Midbrain (tissue), 1 donor: ENCODE measurements around the gene GALK2.
"Not testable (repeated sequence)": the region's sequence is repeated elsewhere in the genome, so short reads cannot be mapped to it uniquely, and the experiment has no call there.

Experiments
- DNase-seq: peaks from one replicate; lab custom pipeline; 2025; lab: John Stamatoyannopoulos, UW

The GALK2 gene

GRCh38 chr15:49164865-49165264 is 5.2 kb upstream of the GALK2 start:
- DNase-seq = no peak

GRCh38 chr15:49168016-49168415 is 2.0 kb upstream of the GALK2 start:
- no peak for DNase-seq

DNA sequence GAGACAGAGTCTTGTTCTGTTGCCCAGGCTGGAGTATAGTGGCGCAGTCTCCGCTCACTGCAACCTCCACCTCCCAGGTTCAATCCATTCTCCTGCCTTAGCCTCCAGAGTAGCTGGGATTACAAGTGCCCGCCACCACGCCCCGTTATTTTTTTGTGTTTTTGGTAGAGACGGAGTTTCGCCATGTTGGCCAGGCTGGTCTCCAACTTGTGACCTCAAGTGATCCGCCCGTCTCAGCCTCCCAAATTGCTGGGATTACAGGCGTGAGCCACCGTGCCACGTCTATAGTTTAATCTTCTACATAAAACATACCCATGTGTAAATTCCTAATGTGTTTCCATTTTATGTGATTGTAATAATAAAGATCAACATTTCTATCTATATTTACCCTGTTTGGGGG is 1.7 kb downstream of the GALK2 start:
- no peak for DNase-seq

DNA sequence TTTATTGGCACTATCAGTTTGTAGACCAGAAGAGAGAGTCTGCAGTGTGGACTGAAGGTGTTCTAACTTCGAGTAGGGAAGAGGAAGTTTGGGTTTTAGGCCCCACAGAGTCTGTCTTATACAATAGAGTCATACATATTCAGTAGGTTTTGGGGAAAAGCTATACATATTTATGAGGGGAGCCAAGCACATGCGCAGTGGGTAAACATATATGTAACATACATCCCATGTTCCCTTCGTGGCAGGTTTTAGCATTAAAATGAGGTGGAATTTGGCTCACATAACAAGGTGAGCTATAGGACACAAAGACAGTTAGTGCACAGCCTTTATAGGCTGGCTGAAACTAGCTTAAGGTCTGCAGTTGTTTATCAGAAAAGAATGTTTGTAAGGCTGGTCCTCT is 4.9 kb downstream of the GALK2 start:
- DNase-seq = no peak

DNA sequence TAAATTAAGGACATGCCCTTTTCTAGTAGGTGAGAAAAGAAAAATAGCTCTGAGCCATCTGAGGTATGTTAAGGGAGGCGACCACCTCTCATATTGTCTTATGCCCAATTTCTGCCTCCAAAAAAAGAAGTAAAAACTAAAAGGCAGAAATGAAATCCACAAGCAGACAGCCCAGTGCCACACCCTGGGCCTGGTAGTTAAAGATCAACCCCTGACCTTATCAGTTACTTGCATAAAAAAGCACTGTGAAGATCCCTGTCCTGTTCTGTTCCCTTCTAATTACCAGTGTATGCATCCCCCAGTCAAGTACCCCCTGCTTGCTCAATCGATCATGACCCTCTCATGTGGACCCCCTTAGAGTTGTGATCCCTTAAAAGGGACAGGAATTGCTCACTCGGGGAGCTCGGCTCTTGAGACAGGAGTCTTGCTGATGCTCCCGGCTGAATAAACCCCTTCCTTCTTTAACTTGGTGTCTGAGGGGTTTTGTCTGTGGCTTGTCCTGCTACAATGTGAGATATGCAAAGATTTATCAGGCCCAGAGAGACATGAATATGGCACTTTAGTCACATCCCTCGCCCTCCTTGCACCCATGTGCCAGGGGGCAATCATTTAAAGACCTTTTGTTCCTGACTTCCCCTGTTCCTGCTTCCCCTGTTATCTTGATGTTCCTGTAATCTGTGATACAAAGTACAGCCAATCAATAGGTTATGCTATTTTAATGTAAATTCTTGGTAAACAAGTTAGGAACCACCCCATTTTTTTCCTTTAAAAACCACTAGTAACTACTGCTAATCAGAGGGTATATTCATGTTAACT is 5.7 kb downstream of the GALK2 start:
- DNase-seq = not testable (repeated sequence)

GRCh38 chr15:49178497-49178896 is 8.4 kb downstream of the GALK2 start:
- no peak for DNase-seq

- DNase-seq = no peak
Observed at GRCh38 chr15:49179433-49180190, 9.6 kb downstream of the GALK2 start.

- DNase-seq = no peak
Observed at GRCh38 chr15:49182128-49182527, 12.1 kb downstream of the GALK2 start.

DNA sequence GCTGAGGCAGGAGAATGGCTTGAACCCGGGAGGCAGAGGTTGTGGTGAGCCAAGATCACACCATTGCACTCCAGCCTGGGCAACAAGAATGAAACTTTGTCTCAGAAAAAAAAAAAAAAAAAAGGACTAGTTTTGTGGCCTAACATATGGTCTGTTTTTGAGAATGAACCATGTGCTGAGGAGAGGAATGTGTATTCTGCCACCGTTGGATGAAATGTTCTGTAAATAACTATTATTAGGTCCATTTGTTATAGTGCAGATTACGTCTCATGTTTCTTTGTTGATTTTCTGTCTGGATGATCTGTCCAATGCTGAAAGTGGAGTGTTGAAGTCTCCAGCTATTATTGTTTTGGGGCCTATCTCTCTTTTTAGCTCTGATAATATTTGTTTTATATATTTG is 13.7 kb downstream of the GALK2 start:
- not testable (repeated sequence) for DNase-seq

DNA sequence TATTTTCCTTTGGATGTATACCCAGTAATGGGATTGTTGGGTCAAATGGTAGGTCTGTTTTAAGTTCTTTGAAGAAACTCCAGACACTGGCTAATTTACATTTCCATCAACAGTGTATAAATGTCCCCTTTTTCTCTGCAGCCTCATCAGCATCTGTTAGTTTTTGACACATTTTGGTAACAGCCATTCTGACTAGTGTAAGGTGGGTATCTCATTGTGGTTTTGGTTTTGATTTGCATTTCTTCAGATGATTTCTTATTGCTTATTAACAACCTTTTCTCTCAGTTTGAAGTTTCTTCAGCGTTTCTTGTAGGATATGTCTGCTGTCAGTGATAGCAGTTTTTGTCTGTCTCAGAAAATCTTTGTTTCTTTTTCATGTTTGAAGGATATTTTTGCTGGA is 15.4 kb downstream of the GALK2 start:
- DNase-seq = no peak

DNA sequence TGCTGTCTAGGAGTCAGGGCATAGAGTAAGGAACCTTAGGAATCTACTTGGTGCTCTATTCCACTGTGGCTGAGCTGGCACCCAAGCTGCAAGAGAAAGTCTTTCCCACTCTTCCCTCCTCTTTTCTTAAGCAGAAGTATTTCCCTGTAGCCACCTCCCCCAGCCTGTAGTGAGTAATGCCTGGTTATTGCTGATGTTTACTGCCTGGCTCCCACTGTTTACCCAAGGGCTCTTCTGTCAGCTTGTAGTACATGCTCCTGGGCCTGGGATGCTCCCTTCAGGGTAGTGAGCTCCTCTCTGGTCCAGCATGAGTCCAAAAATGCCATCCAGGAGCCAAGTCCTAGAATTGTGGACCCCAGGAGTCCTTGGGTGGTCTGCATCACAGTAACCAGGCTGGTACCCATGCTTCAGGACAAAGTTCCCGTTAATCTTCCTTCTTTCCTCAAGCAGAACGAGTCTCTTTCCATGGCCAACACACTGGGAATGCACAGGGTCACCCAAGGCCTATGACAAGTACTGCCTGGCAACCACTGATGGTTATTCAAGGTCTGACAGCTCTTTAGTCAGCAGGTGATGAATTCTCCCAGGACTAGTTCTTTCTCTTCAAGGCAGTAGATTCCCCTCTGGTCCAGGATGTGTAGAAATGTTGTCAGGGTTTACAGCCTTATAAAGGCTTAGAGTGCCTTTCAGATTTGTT is 17.6 kb downstream of the GALK2 start:
- DNase-seq = no peak

DNA sequence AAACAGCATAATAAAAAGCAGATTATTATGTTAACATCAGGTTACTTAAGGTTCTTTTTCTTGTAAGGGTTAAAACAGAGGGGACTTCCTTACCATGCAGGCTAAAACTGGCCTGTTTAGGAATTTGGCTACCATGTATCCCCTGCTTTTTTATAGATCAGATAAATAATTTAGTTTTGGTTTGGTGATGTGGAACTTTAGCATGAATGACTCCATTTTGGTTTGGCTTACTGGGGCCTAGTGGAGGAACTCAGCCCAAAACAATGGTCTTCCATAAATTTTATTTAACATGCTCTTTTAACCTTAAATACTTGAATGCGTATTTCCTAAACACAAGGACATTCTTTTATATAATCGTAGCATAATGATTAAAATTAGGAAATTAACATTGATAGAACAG is 18.9 kb downstream of the GALK2 start:
- no peak for DNase-seq

DNA sequence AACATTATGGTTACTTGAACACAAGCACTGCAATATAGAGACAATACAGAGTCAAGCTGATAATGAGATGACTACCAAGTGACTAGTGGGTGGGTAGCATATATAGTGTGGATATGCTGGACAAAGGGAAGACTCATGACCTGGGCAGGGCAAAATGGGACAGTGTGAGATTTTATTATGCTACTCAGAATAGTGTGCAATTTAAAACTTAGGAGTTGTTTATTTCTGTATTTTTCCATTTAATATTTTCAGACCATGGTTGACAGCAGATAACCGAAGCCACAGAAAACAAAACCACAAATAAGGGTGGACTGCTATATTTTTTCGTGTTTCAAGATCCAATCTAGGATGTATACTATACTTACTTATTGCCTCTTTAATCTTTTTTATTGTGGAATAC is 19.6 kb downstream of the GALK2 start:
- DNase-seq = no peak

DNA sequence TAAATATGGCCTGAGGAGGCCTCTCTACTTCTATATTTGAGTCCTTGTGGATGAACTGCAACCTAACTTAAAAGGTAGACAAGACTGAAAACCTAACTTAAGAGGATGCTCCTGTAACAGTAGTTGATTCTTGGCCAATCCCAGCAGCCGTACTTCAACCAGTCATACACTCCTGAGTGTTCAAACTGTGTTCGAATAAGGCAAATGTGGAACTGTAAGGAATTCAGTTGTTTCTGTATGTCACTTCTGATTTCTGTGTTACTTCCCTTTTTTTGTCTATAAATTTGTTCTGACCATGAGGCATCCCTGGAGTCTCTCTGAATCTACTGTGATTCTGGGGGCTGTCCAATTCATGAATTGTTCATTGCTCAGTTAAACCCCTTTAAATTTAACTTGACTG is 20.5 kb downstream of the GALK2 start:
- no peak for DNase-seq

- DNase-seq = no peak
Observed at GRCh38 chr15:49191892-49192291, 21.8 kb downstream of the GALK2 start.

DNA sequence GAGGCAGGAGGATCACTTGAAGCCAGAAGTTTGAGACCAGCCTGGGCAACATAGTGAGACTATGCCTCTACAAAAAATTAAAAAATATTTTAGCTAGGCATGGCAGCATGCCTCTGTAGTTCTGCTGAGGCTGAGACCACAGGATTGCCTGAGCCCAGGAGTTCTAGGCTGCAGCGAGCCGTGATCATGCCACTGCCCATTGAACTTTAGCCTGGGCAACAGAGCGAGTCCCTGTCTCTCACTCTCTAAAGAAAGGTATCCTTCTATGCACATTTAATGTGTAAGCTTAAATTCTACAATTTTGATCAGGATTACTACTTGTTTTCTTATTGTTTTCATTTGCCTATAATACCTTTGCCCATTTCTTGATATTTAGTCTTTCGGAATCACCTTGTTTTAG is 26.8 kb downstream of the GALK2 start:
- no peak for DNase-seq

DNA sequence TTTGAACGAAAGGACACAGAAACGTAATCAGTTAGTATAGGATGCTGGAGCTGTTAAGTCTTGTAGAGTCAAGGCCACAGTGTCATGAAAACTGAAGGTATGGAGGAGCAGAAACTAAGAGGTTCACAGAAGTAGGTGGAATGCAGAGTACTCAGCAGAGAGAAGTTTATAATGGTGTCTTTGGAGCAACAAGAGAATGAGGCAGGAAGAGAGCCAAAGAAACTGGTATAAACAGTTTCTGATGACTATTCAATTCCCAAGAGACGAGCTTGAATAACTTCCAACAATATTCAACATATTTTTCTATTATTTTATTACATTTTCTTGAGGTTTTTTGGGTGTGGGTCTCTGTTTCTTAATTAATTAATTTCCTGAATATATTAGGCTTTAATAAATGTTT is 29.6 kb downstream of the GALK2 start:
- no peak for DNase-seq

- no peak for DNase-seq
Observed at GRCh38 chr15:49200347-49200746, 30.3 kb downstream of the GALK2 start.

GRCh38 chr15:49208102-49208501 is 38.1 kb downstream of the GALK2 start:
- not testable (repeated sequence) for DNase-seq

- DNase-seq = no peak
Observed at GRCh38 chr15:49212897-49213296, 42.9 kb downstream of the GALK2 start.

DNA sequence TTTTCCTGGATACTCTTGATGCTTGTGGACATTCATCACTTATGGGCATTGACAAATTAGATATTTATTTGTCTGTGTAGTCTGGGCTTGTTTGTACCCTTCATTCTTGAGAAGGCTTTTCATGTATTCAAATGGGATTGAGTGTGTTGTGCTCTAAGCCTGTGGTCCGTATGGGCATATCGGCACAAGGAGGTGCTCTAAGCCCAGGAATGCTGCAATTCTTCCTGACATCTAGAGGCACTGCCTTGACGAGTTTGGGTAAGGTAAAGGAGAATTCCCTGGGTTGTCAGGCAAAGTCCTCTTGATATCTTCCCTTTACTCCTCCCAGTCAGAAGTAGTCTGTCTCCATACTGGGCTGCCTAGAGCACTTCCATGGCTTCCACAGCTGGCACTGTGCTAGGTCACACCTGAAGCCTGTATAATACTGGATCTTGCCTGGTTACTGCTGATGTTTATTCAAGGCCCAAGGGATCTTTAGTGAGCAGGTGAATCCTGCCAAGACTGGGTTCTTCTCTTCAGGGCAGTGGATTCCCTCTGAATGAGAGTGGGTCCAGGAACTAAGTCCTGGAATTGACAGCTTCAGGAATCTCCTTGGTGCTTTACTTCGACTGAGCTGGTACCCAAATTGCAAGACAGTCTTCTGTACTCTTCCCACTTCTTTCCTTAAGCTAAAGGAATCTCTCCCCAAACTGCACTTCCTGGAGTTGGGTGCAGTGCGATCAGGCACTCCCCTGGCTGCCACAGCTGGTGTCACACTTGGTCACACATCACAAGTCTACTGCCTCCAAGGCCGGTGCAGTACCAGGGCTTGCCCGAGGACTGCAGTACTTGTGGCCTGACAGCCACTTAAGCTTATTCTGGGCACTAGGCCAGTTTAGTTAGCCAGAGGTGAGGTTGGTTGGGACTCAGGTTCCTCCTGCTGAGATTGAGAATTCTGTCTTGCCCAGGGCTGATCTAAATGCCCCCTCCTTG is 46.0 kb downstream of the GALK2 start:
- DNase-seq = no peak
